ENCODE data around the gene GALNT6.

DNA sequence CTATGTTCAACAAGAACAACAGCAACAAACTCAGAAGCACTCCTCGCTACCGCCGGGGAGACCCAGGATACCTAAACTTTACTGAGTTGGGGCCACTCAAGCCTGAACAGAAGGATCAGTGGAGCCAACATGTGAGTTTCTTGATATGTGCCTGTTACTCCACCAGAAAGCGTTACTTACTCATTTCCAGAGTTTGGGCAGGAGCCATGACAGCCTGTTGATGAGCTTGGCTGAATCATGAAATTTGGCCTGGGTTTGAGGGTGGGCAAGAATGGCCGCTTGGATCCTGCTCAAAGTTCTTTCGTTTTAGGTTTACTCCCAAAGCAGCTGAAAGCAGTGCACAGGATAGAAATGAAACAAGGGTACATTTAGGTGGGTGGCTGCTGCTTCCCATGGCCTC, 12.0 kb upstream of the GALNT6 start:
- TF ChIP-seq CTCF (IDR thresholded peaks at IDR 0.05 in 8 of 11, conservative IDR thresholded peaks at IDR 0.05 in 3 of 11) (no peak), POLR2A (IDR thresholded peaks at IDR 0.05) (no peak), POLR2AphosphoS5 (IDR thresholded peaks at IDR 0.05) (no peak)
